ENCODE measurements around the gene AGAP5.

DNA sequence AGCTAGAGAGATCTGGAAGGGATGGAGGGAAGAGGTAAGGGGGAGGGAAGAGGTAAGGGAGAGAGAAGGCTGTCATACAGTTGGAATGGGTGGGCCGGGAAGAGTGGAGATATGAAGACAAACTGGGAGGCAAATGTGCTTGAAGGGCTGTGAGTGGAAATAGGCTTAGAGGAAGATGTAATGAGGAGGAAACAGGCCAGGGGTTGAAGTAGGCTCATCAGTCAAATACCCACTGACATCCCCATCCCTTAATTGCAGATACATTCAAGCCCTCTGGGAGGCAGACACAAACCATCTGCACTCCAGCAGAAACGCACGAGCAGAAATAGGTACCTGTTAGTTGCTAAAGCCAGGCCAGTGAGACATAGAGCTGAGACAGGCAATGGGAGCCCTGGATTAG, 44.2 kb downstream of the AGAP5 start:
- TF ChIP-seq, protein P1, sequence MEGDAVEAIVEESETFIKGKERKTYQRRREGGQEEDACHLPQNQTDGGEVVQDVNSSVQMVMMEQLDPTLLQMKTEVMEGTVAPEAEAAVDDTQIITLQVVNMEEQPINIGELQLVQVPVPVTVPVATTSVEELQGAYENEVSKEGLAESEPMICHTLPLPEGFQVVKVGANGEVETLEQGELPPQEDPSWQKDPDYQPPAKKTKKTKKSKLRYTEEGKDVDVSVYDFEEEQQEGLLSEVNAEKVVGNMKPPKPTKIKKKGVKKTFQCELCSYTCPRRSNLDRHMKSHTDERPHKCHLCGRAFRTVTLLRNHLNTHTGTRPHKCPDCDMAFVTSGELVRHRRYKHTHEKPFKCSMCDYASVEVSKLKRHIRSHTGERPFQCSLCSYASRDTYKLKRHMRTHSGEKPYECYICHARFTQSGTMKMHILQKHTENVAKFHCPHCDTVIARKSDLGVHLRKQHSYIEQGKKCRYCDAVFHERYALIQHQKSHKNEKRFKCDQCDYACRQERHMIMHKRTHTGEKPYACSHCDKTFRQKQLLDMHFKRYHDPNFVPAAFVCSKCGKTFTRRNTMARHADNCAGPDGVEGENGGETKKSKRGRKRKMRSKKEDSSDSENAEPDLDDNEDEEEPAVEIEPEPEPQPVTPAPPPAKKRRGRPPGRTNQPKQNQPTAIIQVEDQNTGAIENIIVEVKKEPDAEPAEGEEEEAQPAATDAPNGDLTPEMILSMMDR (IDR thresholded peaks at IDR 0.05; ENCODE audit: low read length) = peak; percentile 54; the same call in 1 of the 2 replicates
- no peak for TF ChIP-seq EZH2 (IDR thresholded peaks at IDR 0.05; ENCODE audit: borderline replicate concordance, low read length)
